Sigmoid colon (tissue), 4 donors: ENCODE measurements around the gene ATOH8.

ENCODE experiments used
- CTCF ChIP-seq, 4 experiments: fragments of 450-650 bp in 3 of 4; fragments of 200-600 bp in 1 of 4; IDR thresholded peaks; one replicate each; pipeline ENCODE4 v1.5.1; 2016 to 2019; ENCODE audit warnings: antibody characterized with exemption in 4 of 4, mild to moderate bottlenecking in 3 of 4, moderate library complexity in 2 of 4
- EP300 ChIP-seq, 4 donors: sonication (generic); formaldehyde crosslinking; IDR thresholded peaks; one replicate each; pipeline ENCODE4 v1.6.1; 2017; ENCODE audit warnings: antibody characterized with exemption in 4 of 4
- POLR2A ChIP-seq, 2 donors: fragments of 450-650 bp; IDR thresholded peaks; one replicate each; pipeline ENCODE4 v1.6.1; 2016; ENCODE audit warnings: antibody characterized with exemption in 2 of 2, mild to moderate bottlenecking in 2 of 2, moderate library complexity in 2 of 2

GRCh38 chr2:85756195-85756594, 2.4 kb downstream of the ATOH8 start:
- TF ChIP-seq CTCF (IDR thresholded peaks at IDR 0.05): no peak
- TF ChIP-seq POLR2A (IDR thresholded peaks at IDR 0.05): no peak
- TF ChIP-seq EP300 (IDR thresholded peaks at IDR 0.05): no peak
